ENCODE data around the gene TNPO3.

DNA sequence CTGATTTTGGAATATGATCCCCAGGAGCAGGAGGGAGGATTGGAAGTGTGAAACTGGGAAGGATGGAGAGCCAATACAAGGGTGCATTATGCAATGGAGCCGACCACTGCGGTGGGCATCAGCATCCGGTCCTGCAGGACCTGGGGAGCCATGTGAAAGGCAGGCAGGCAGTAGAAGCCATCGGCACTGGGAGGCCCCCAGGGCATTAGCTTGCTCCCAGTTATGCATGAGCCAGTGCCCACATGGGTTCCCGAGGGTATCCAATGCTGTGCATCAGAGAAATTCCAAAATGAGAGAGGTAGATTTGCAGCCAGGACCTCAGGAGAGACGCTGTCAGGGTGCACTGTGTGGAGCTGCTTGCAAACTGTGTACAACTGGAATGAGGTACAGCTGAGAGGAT is 135.7 kb downstream of the TNPO3 start:
- TF ChIP-seq EZH2phosphoT487 (IDR thresholded peaks at IDR 0.05; ENCODE audit: borderline replicate concordance, low read depth, low read length): no peak
- TF ChIP-seq, protein P1, sequence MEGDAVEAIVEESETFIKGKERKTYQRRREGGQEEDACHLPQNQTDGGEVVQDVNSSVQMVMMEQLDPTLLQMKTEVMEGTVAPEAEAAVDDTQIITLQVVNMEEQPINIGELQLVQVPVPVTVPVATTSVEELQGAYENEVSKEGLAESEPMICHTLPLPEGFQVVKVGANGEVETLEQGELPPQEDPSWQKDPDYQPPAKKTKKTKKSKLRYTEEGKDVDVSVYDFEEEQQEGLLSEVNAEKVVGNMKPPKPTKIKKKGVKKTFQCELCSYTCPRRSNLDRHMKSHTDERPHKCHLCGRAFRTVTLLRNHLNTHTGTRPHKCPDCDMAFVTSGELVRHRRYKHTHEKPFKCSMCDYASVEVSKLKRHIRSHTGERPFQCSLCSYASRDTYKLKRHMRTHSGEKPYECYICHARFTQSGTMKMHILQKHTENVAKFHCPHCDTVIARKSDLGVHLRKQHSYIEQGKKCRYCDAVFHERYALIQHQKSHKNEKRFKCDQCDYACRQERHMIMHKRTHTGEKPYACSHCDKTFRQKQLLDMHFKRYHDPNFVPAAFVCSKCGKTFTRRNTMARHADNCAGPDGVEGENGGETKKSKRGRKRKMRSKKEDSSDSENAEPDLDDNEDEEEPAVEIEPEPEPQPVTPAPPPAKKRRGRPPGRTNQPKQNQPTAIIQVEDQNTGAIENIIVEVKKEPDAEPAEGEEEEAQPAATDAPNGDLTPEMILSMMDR (conservative IDR thresholded peaks at IDR 0.05; ENCODE audit: low read length): no peak
